Nephron (organoid): Measurements from ENCODE around the gene PEF1.

Experiments
- H3K27ac Mint-ChIP-seq, 3 experiments: 2 replicates each; pipeline ENCODE4 v1.8.0; 2020; ENCODE audit warnings: mixed read lengths in 3 of 3, mild to moderate bottlenecking in 2 of 3, moderate library complexity in 1 of 3
- H3K27me3 Mint-ChIP-seq: 2 replicates; pipeline ENCODE4 v1.8.0; 2021; ENCODE audit warnings: low read depth, mild to moderate bottlenecking, moderate library complexity, mixed read lengths
- H3K36me3 Mint-ChIP-seq: 2 replicates; pipeline ENCODE4 v1.8.0; 2020; ENCODE audit warnings: low read depth, mixed read lengths
- H3K4me1 Mint-ChIP-seq: 2 replicates; pipeline ENCODE4 v1.8.0; 2020; ENCODE audit warnings: mixed read lengths
- H3K4me3 Mint-ChIP-seq, 3 experiments: 2 replicates each; pipeline ENCODE4 v1.8.0; 2020; ENCODE audit warnings: mild to moderate bottlenecking in 3 of 3, mixed read lengths in 3 of 3, moderate library complexity in 2 of 3
- H3K9me3 Mint-ChIP-seq: 2 replicates; pipeline ENCODE4 v1.8.0; 2020; ENCODE audit warnings: mixed read lengths
- CTCF ChIP-seq, 3 experiments: fragments of 200-600 bp; sonication (generic); IDR thresholded peaks; one replicate each; pipeline ENCODE4 v1.5.0; 2021; ENCODE audit warnings: antibody characterized with exemption in 3 of 3; ENCODE audit not compliant: unreplicated experiment in 3 of 3

PEF1 gene

GRCh38 chr1:31661856-31662255, 17.2 kb upstream of the PEF1 start:
- no peak for TF ChIP-seq CTCF (IDR thresholded peaks at IDR 0.05; ENCODE audit: unreplicated experiment in 3 of 3)
- peaks cover 14% of the 10 kb centered on the region for H3K4me1 Mint-ChIP-seq
- peaks cover 8% of the 10 kb centered on the region for H3K27me3 Mint-ChIP-seq
- H3K9me3 Mint-ChIP-seq: no peaks in the 10 kb centered on the region
- no peak overlapping the region for H3K4me3 Mint-ChIP-seq
- H3K27ac Mint-ChIP-seq: no peak overlapping the region
- no peaks in the 10 kb centered on the region for H3K36me3 Mint-ChIP-seq

- Mint-ChIP-seq H3K9me3 (no peaks in the 10 kb centered on the region), H3K36me3 (no peaks in the 10 kb centered on the region), H3K4me3 (no peak overlapping the region), H3K27me3 (peaks cover 8% of the 10 kb centered on the region), H3K4me1 (peaks cover 6% of the 10 kb centered on the region), H3K27ac (peak overlapping the region in 1 of 3 experiments; percentile 84)
- no peak for TF ChIP-seq CTCF (IDR thresholded peaks at IDR 0.05; ENCODE audit: unreplicated experiment in 3 of 3)
Observed at GRCh38 chr1:31660871-31661455, 16.3 kb upstream of the PEF1 start.

GRCh38 chr1:31659889-31660288, 15.2 kb upstream of the PEF1 start:
- H3K4me1 Mint-ChIP-seq: peaks cover 4% of the 10 kb centered on the region

GRCh38 chr1:31658721-31659120, 14.0 kb upstream of the PEF1 start:
- TF ChIP-seq CTCF (IDR thresholded peaks at IDR 0.05; ENCODE audit: unreplicated experiment in 3 of 3): no peak
- peaks cover 8% of the 10 kb centered on the region for H3K27me3 Mint-ChIP-seq
- no peaks in the 10 kb centered on the region for H3K9me3 Mint-ChIP-seq
- no peak overlapping the region for H3K4me3 Mint-ChIP-seq
- no peak overlapping the region for H3K27ac Mint-ChIP-seq
- H3K36me3 Mint-ChIP-seq: peaks cover 3% of the 10 kb centered on the region
- peaks cover 4% of the 10 kb centered on the region for H3K4me1 Mint-ChIP-seq

More at GRCh38 chr1:31659889-31660288, 15.2 kb upstream of the PEF1 start:
- no peaks in the 10 kb centered on the region for H3K9me3 Mint-ChIP-seq
- TF ChIP-seq CTCF (IDR thresholded peaks at IDR 0.05; ENCODE audit: unreplicated experiment in 3 of 3): no peak
- no peak overlapping the region for H3K4me3 Mint-ChIP-seq
- peak overlapping the region in 2 of 3 experiments; percentile 66 to 84 for H3K27ac Mint-ChIP-seq
- H3K27me3 Mint-ChIP-seq: peaks cover 8% of the 10 kb centered on the region
- H3K36me3 Mint-ChIP-seq: no peaks in the 10 kb centered on the region

- TF ChIP-seq CTCF (IDR thresholded peaks at IDR 0.05; ENCODE audit: unreplicated experiment in 3 of 3): no peak
- H3K9me3 Mint-ChIP-seq: no peaks in the 10 kb centered on the region
- H3K27me3 Mint-ChIP-seq: peaks cover 8% of the 10 kb centered on the region
- no peak overlapping the region for H3K4me3 Mint-ChIP-seq
- peaks cover 4% of the 10 kb centered on the region for H3K4me1 Mint-ChIP-seq
- peaks cover 7% of the 10 kb centered on the region for H3K36me3 Mint-ChIP-seq
- peak overlapping the region in 1 of 3 experiments; percentile 64 for H3K27ac Mint-ChIP-seq
Observed at GRCh38 chr1:31657972-31658510, 13.4 kb upstream of the PEF1 start.
